ENCODE measurements around the gene ZNF469.
"Not testable (repeated sequence)": the region's sequence is repeated elsewhere in the genome, so short reads cannot be mapped to it uniquely, and the experiment has no call there.

Gene ZNF469

DNA sequence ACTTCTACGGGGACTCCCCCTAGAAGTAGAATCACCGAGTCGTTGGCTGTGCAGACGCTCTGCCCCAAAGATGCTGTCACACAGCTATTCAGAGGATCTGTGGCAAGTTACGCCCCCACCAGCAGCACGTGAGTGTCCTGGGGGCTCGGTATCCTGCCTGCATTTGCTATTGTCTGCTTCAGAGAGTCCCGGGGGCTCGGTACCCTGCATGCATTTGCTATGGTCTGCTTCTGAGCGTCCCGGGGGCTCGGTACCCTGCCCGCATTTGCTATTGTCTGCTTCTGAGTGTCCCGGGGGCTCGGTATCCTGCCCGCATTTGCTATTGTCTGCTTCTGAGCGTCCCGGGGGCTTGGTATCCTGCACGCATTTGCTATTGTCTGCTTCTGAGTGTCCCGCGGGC is 23.8 kb upstream of the ZNF469 start:
- no peak for DNase-seq

- DNase-seq: not testable (repeated sequence)
Measured at GRCh38 chr16:88360401-88360800, 22.4 kb upstream of the ZNF469 start.

- DNase-seq: no peak
Measured at GRCh38 chr16:88360999-88361398, 21.8 kb upstream of the ZNF469 start.

GRCh38 chr16:88361775-88362174 is 21.0 kb upstream of the ZNF469 start:
- DNase-seq: no peak

- DNase-seq: no peak
Measured at GRCh38 chr16:88363239-88363891, 19.4 kb upstream of the ZNF469 start.

- DNase-seq: no peak
Measured at GRCh38 chr16:88365244-88365865, 17.4 kb upstream of the ZNF469 start.

DNA sequence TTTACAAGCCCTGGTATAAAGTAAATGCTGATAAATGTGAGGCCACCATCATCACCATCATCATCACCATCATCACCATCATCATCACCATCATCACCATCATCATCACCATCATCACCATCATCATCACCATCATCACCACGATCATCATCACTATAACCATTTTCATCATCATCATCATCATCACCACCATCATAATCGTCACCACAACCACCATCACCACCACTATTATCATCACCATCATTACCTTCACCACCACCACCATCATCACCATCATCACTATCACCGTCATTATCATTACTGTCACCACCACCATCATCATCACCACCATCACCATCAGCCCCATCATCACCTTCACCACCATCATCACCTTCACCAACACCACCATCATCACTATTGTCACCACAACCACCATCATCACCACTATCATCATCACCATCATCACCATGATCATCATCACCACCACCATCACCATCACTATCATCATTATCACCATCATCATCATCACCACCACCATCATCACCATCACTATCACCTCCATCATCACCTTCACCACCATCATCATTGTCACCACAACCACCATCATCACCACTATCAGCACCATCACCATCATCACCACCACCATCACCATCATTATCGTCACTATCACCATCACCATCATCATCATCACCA is 16.6 kb upstream of the ZNF469 start:
- DNase-seq: no peak

- DNase-seq: no peak
Measured at GRCh38 chr16:88366704-88367047, 16.1 kb upstream of the ZNF469 start.

DNA sequence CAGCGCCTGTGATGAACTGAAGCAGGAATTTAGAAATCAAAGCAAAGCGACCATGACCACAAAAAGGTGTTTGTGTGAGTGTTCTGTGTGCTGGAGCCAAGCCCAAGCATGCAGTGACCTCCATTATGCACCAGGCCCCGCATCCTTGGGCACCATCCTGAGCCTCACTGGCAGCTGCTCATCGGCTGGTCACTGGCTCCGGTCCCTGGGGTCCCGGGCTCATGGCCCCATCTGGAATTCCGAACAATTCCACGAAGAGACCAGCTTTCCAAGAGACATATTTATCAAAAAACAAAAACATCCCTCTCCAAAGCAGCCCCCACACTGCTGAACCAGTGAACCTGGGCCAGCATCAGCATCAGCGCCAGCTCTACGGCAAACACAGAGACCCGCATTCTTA is 15.2 kb upstream of the ZNF469 start:
- DNase-seq: no peak

DNA sequence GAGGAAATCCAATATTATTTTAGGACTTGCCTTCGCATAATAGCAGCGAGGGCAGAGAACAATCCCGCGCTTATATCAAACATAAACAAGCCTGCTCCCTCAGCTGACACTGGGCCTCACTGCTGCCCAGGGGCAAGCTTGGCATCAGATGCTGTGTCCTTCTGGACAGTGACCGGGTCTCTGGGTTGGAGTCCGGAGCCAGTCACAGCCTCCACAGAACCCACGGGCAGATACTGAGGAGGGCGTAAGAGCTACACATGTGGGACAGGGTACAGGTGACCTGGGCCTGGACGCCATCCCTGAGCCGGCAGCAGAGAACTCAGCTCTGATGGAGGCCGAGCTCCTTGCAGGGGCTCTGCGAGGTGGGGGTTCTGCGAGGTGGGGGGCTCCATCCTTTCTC is 14.7 kb upstream of the ZNF469 start:
- DNase-seq: no peak

GRCh38 chr16:88368994-88369393 is 13.8 kb upstream of the ZNF469 start:
- no peak for DNase-seq

DNA sequence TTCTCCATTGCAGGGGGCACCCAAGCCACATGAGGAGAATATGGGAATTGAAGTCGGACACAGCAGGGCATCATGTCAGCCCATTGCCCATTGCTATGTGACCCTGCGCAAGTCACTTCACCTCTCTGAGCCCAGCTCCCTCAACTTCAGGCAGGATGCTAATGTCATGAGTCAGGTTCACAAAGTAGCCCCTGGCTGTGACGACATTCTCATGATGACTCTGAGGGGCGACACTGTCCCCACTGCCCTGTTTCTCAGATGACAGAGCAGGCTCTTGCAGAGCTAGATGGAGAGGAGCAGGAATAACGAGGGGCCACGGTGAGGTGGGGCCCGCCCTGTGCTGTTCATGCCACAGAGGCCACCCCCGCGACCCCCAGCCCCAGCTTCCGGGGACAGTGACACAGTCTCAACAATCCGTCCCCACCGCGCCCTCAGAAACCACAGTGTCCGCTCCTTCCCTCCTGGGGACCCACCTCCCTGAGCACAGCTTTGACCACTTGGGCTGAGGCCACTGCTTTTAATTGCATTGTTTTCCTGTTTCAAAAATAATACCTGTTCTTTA is 13.2 kb upstream of the ZNF469 start:
- no peak for DNase-seq

- no peak for DNase-seq
Measured at GRCh38 chr16:88370365-88370764, 12.4 kb upstream of the ZNF469 start.

- no peak for DNase-seq
Measured at GRCh38 chr16:88372522-88372921, 10.2 kb upstream of the ZNF469 start.

- DNase-seq: no peak
Measured at GRCh38 chr16:88373211-88373610, 9.5 kb upstream of the ZNF469 start.

DNA sequence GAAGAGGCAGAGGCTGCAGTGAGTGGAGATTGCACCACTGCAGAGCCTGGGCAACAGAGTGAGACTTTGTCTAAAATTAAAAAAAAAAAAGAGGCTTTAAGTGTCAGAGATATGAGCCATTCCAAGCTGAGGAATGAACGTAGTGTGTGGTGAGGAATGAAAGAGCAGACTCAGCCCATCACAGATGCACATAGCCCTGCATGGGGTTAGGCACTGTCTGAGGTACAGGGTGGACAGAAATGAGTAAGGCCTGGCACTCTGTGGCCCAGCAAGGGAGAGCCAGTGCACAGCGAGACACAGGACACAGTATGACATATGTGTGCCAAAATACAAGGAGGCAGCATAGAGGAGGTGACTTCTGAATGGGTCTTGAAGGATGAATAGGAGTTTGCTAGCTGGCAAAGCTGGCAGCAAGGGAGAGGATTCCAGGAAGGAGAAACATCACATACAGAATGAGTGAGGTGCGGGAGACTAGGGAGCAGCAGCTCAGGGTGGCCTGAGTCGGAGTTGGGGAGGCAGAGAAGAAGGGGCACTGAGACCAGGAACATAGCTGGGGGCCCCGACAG is 8.7 kb upstream of the ZNF469 start:
- DNase-seq: no peak

GRCh38 chr16:88374736-88375135 is 8.0 kb upstream of the ZNF469 start:
- DNase-seq: no peak

- DNase-seq: no peak
Measured at GRCh38 chr16:88375236-88375975, 7.4 kb upstream of the ZNF469 start.

DNA sequence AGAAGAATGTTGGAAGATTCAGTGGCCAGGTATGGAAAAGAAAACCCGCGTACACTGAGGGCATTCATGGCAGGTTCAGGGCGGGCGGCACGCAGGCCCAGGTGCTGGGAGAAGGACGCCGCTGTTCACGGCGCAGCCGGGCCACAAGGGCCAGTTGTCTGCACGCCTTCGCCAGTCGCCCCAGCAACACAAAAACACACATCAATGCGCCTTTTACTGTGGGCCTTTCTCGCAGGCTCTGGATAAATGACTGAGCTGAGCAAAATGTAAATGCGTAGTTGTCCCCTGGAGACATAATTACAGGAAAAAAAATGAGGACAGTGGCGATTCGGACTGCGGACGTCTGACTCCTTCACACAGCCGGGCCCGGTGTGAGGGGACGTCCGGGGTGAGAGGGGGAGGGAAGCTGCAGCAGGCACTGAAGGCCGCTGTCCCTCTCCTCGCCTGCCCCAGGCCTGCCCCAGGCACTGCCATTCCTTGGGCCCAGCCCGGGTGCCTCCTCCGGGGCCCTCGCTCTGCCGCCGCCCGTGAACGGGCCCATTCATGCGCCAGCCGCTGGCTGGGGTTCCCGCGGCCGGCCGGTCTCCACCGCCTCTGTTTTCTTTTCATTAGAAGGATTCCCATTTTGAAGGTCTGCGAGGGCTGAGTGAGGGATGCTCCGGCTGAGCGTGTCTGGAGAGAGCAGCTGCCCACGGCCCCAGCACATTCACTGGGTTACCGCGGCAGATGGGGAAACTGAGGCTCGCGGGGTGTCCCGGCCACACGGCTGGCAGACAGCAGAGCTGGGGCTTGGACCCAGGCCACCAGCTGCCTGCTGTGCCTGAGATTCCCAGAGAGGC is 6.5 kb upstream of the ZNF469 start:
- no peak for DNase-seq

DNA sequence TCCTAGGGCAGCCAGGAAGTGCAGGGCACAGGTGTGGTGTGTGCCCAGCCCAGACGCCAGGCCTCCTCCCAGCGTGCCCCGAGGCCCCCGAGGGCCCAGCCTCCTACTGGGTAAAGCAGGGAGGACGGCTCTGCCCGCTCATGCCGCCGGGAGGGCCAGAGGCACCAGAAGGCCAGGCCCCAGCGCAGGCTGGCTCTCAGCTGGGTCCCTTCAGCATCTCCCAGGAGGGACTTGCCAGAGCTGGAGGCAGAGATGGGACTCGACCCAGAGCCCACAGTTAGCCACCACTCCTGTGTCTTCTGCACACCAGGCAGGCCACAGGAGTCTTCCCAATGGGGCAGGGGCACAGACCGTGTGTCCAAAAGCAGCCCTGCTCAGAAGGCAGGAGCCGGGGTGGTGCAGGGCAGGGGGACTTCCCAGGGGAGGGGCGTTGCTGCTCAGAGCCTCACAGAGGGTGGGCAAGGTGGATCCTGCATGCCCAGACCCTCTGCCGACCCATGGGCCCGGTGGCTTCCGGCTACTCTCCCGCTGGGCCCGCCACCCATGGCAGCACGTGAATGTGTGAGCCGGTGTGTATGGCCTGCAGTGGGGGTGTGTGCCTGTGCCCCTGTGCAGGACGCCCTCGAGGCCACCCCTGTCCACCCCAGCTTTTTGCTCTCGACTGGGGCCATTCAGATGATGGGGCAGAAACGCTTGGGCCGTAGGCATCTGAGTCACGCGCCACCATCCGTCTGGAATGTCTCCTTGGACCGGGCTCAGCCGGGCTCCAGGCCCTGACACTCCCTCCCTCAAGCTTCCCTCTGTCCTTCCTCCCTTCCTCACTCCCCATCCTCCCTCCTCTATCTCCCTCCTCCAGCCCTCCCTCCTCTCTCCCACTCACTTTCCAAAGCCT is 5.7 kb upstream of the ZNF469 start:
- DNase-seq: no peak

DNA sequence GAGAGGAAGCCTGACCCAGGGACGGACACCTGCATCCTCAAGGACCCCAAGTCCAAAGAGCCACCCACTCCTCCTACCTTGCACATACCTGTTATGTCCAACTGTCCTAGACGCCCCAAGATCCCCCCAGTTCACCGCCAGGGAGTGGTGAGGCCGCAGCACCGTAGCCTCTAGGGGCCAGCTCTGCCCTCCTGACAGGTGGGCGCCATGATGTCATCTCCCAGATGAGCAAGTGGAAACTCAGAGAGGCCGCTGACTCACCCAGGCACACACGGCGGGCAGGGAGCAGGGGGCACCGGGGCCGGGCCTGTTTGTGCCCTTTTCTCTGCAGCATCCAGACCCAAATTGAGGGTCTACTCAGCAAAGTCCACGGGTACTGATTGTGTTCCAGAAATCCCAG is 4.8 kb upstream of the ZNF469 start:
- DNase-seq: no peak

All from SW 1271 (cell line).